Fibroblast of skin of left biceps (primary cell): ENCODE data around the gene EBF4.

Source experiments
- DNase-seq, 2 experiments: peaks; one replicate each; pipeline ENCODE4 v3.0.0-alpha.2; 2013; ENCODE audit warnings: low read depth in 2 of 2

EBF4 gene, protein sequence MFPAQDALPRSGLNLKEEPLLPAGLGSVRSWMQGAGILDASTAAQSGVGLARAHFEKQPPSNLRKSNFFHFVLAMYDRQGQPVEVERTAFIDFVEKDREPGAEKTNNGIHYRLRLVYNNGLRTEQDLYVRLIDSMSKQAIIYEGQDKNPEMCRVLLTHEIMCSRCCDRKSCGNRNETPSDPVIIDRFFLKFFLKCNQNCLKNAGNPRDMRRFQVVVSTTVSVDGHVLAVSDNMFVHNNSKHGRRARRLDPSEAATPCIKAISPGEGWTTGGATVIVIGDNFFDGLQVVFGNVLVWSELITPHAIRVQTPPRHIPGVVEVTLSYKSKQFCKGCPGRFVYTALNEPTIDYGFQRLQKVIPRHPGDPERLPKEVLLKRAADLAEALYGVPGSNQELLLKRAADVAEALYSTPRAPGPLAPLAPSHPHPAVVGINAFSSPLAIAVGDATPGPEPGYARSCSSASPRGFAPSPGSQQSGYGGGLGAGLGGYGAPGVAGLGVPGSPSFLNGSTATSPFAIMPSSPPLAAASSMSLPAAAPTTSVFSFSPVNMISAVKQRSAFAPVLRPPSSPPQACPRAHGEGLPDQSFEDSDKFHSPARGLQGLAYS

DNA sequence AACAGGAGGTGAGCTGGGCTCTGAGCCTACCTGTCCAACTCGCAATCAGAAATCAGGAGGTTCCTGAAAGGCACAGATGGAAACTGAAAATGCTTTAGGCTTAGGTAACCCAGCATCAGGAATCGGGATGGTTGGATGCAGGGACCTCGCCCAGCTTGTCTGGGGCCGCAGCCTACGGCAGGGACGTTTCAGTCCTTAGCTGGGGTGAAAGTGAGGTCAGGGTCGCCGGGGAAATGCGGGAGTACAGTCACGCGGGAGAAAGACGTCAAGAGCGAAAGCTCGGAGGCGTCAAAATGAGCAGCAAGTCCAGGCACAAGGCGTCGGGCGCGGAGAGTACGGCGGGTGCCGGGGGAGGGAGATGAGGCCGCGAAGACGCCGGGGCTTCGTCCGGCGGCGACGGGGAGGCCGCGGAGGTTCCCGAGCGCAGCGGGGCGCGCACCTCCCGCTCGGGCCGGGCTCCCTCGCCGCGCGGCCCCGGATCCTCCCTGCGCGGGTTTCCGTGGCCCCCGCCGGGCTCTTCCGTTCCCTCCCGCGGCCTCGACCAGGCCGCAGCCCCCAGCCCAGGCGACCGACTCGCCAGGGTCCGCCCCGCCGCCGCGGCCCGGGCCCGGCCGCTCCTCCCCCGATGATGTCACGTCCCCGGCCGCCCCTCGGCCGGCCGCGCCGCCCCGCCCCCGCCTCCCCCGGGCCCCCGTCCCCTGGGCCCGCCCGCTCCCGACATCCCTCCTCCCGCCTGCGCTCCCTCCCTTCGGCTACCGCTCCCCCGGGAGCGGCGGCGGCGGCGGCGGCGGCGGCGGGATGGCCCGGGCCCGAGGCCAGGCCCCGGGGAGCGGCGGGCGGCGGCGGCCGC lies at the start of gene EBF4:
Gene EBF4, plus strand, starts transcription at position 745 of the 850 bp plus-strand sequence. CDS start 866 bp downstream, outside the sequence.
- no peak for DNase-seq

GRCh38 chr20:2643708-2644107 lies 48.9 kb upstream of the EBF4 start:
- no peak for DNase-seq

DNA sequence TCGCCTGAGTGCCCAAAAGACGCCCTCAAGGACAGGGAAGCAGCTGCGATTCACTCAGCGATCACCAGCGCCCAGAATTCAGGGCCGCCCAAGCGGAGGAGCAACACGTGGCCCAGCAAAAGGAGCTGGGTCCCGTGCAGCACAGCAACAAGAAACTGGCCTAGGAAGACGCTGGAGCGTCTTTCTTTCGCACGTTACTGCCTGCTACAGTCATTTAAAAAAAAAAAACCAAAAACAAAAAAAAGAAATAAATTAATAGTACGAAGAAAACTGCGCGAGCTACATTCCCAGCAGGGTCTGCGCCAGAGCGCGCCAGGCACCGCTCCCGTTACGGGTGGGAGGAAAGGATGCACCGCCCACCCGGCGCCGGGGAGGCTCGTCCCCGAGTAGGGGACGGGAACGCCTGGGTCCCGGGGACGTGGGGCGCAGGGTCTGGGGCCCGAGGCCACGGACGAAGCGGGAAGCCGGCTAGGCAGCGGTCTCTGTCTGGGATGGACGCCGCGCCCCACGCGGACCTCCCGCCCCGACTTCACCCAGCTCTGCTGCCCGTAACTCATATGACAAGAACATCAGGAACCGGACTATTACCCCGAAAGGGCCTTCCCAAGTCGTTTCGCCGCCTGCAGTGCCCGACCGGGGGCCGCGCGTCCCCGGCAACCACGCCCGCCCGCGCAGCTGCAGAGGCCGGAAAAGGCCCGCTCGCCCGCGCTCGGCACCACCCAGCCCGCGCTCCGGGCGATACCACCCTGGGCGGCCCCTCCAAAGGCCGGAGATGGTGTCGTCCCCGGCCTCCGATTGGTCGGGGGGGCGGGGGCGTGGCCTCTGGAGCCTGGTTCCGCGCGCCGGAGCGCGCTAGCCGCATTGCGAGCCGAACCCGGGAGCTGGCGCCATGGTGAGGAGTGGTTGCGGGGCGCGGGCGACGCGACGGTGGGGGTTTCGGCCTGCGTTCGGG lies 40.5 kb upstream of the EBF4 start, which contains the start of gene NOP56:
Gene NOP56, plus strand, starts transcription at position 861 of the 952 bp plus-strand sequence. Its CDS starts 29 bp downstream, at position 890.
- peak; percentile 81 to 84 for DNase-seq

DNA sequence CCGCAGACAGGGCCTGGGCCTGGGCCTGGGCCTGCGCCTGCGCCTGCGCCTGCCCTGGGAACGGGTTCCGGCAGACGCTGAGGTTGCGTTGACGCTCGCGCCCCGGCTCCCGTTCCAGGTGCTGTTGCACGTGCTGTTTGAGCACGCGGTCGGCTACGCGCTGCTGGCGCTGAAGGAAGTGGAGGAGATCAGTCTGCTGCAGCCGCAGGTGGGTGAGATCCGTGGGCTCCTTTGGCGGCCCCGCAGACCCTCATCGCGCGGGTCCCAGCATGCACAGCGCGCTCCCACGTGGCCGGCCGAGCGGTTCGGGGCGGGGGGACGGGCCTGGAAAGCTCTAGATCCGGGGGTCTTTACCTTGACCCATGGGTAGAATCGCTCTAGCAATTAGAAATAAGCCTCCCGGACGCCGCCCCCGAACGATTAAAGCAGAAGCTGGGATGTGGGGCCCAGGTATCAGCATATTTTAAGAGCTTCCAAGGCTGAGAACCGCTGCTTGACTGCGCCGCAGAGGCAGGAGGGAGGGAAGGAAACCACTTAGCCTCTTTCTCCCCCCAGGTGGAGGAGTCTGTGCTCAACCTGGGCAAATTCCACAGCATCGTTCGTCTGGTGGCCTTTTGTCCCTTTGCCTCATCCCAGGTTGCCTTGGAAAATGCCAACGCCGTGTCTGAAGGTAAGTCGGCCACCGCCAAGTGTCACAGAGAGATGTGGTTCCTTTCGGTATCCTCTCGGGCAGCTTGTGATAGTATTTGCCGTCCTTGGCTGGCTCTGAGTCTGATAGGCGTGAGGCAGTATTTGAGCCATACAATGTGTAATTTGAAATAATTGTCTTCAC lies 39.6 kb upstream of the EBF4 start:
- no peak for DNase-seq

DNA sequence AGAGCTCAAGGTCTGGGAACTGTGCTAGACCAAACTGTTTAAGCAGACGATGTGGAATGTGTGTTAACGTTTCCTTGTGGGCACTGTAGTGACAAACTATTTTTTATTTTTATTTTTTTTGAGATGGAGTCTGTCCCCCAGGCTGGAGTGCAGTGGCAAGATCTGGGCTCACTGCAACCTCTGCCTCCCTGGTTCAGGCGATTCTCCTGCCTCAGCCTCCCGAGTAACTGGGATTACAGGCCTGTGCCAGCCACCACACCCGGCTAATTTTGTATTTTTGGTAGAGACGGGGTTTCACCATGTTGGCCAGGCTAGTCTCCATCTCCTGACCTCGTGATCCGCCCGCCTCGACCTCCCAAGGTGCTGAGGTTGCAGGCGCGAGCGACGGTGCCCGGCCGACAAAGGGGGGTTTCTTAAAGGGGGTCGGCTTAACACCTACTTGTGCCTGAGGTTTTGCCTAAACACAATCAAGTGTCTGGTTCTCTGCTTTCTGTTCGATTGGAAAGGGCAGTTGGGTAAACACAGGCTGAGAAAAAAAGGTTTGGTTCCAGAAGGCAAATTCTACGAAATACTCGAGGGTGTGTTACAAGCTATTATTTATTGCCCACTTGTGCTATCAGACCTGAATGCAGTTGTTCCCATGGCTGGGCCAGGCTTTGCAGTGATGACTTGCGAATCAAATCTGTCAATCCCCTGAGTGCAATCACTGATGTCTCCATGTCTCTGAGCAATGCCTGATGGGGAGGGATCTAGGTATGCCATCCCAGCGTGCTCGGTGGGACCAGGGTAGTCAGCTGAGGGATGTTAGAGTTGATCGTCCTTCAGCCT lies 38.8 kb upstream of the EBF4 start:
- no peak for DNase-seq

DNA sequence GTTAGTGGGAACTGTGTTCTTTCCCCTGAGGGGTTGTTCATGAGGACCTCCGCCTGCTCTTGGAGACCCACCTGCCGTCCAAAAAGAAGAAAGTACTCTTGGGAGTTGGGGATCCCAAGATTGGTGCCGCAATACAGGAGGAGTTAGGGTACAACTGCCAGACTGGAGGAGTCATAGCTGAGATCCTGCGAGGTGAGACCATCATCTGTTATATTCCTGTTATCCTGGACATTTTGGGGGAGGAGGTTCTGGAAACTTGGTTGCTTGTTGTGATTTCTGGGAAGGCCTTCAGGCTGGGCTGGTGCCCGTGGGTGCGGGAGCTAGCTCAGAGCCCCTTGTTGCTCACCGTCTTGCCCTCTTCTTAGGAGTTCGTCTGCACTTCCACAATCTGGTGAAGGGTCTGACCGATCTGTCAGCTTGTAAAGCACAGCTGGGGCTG lies 38.2 kb upstream of the EBF4 start:
- no peak for DNase-seq

DNA sequence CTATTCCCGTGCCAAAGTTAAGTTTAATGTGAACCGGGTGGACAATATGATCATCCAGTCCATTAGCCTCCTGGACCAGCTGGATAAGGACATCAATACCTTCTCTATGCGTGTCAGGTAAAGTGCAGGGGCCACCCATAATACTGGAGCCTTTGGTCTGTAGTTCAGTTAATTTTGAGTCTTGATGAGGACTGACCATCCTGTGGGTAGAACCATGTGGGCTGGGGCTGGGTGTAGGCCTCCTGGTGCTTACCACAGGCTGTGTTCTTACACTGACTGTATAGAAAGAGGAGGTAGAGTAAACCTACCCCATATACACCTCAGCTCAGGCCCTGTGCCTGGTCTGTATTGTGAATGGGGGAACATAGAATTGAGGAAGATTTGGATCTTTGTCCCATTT lies 37.7 kb upstream of the EBF4 start:
- DNase-seq, result no peak

DNA sequence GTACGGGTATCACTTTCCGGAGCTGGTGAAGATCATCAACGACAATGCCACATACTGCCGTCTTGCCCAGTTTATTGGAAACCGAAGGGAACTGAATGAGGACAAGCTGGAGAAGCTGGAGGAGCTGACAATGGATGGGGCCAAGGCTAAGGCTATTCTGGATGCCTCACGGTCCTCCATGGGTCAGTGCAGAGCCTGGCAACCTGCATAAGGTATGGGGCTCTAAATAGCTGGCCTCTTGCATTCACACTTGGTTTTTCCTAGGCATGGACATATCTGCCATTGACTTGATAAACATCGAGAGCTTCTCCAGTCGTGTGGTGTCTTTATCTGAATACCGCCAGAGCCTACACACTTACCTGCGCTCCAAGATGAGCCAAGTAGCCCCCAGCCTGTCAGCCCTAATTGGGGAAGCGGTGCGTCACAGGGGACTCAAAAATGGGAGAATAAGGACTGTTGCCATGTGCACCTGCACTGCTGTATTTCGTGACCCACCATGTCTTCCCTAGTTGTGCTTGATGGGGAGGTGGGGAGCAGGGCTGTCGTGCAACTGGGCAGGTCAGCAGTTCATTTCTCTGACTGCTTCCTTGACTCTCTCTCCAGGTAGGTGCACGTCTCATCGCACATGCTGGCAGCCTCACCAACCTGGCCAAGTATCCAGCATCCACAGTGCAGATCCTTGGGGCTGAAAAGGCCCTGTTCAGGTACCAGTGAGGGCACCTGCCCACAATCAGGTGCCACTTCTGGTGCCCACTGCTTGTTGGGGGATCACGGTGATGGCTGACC lies 37.1 kb upstream of the EBF4 start:
- DNase-seq, result no peak

DNA sequence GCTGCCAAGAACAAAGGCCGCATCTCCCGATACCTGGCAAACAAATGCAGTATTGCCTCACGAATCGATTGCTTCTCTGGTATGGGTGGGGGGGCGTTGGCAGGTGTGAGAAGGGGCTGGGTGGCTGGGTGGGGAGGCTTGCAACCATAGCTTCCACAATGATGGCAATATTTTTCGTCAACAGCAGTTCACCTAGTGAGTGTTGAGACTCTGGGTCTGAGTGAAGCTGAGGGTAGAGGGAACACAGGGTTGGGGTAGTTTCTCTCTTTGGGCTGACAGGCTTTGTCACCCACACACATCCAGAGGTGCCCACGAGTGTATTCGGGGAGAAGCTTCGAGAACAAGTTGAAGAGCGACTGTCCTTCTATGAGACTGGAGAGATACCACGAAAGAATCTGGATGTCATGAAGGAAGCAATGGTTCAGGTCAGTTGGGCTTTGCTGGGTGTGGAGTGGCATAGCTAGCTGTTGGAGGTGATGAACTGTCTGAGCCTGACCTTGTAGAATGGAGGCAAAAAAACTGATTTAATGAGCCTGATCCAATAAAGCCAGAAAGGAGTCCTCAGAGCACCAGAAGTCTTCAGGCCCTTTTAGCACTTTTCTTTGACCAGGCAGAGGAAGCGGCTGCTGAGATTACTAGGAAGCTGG lies 36.0 kb upstream of the EBF4 start:
- DNase-seq, result no peak

DNA sequence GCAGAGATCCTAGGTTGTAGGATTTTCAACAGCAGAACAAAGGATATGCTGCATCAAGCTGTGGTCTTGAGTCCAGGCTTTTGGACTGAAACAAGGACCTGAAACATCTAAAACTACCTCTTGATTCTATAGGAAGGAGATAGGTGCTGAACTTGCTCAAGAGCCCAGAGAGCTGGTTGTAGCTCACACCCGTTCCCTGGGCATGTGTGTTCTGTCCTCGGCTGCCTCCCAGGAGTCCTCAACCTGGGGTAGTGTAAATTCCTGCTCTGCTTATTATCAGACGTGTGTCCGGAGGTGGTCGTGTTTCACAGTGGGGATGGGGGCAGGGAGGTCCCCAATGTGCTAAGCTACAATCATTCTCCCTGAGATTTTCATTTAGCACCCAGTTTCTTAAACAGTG lies 35.3 kb upstream of the EBF4 start:
- no peak for DNase-seq

DNA sequence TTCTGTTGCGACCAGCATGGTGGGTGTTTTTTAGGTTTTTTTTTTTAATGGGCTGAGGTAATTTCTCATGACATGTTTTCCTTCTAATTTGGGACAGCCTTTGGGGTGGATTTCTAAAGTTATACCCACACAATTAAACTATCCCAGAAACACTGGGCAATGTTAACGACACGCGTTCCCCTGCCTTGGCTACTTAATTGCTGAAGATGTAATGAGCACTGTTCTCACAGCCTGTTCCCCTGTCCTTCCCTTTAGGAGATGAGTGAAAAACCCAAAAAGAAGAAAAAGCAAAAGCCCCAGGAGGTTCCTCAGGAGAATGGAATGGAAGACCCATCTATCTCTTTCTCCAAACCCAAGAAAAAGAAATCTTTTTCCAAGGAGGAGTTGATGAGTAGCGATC lies 34.9 kb upstream of the EBF4 start:
- DNase-seq, result no peak

GRCh38 chr20:2658414-2659354 lies 33.9 kb upstream of the EBF4 start:
- DNase-seq, result no peak

DNA sequence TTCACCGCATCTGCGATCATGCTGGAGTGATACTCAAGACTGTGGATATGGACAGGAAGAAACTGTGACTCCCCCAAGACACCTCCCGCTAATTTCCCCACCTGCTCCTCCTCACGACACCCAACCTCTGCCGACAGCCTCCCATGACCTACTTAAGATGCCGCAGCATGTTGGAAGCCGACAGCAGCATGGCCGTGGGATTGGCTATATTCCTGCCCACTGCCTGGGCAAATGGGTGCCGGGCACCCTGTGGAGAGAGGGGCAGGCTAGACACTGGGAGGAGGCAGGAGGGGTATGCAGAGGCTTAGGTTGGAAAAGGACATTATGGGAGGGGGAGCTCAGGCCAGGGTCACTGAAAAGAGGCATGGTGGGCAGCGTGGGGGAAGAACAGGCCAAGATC lies 33.0 kb upstream of the EBF4 start:
- DNase-seq, result no peak

DNA sequence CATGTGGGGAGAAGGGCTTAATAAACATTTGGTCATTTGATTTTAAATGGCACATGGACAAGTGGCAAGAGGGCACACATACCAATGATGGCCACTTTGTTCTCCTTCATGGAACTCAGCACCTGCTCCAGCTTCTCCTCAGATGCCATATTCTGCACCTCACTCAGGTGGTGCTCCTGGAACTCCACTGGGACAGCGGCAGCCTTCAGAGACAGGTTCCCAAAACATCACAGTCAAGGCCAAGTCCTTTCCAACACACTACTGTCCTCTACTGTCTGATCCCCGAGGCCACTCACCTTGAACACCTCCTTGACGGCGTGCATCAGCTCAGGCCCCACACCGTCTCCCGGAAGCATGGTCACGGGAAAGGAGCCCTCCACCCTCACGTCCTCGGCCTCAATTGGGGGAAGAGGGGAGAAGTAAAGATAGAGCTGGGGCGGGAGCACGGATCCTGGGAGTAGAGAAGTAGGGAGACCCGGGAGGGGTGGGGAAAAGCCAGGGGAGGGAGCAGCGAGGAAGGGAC lies 29.2 kb upstream of the EBF4 start:
- DNase-seq, result no peak

GRCh38 chr20:2663887-2664719 lies 28.5 kb upstream of the EBF4 start, which contains the start of gene IDH3B:
TSS of gene IDH3B (minus strand) at chr20:2664216. CDS start at chr20:2664188, 28 bp downstream.
- peak; percentile 77 to 78 for DNase-seq

DNA sequence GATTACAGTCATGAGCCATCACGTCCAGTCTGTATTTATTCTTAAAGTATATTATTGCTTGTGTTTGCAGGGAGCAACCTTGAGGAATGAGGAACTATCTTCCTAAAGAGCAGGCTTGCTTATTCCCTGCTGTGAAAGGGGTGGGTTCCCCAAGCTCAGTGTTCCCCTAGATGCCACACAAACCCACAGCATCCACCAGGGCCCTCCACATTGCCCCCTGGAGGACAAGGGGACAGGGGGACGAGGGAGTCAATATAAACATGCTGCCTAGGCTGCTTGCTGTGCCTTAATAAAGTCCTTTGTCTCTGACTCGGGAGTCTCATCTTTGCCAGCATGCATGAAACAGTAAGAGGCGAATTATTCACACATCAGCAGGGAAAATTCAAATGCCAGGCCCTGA lies 20.6 kb upstream of the EBF4 start:
- DNase-seq, result no peak
